Measurements from ENCODE around the gene D2HGDH.

GRCh38 chr2:241763551-241764274 is 29.3 kb downstream of the D2HGDH start:
- TF ChIP-seq CTCF (IDR thresholded peaks at IDR 0.05): no peak
- TF ChIP-seq POLR2A (IDR thresholded peaks at IDR 0.05): no peak
- no peak for TF ChIP-seq EP300 (IDR thresholded peaks at IDR 0.05)
